Mesenchymal stem cell (in vitro differentiated cells and primary cell): ENCODE data around the gene ITGA1.
"Not testable (repeated sequence)": the region's sequence is repeated elsewhere in the genome, so short reads cannot be mapped to it uniquely, and the experiment has no call there.

Experiments
- DNase-seq: peaks from one replicate; pipeline ENCODE4 v3.0.0-alpha.2; 2013
- H2AFZ ChIP-seq: one replicate; pipeline ENCODE4 v1.6.1; 2013; ENCODE audit warnings: low read depth, mild to moderate bottlenecking, control low read depth, inconsistent platforms, low read length, moderate library complexity
- H2AK5ac ChIP-seq: 2 replicates; pipeline ENCODE4 v1.6.1; 2013; ENCODE audit warnings: low read length, moderate library complexity, mild to moderate bottlenecking, inconsistent platforms; ENCODE audit not compliant: severe bottlenecking
- H2BK120ac ChIP-seq: one replicate; pipeline ENCODE4 v1.6.1; 2013; ENCODE audit warnings: low read depth, mild to moderate bottlenecking, inconsistent platforms, low read length, moderate library complexity
- H2BK12ac ChIP-seq, 2 experiments: one replicate each; pipeline ENCODE4 v1.6.1; 2013; ENCODE audit warnings: inconsistent platforms in 2 of 2, low read length in 2 of 2, mild to moderate bottlenecking in 2 of 2, moderate library complexity in 2 of 2, control low read depth in 1 of 2
- H2BK15ac ChIP-seq: one replicate; pipeline ENCODE4 v1.6.1; 2013; ENCODE audit warnings: mild to moderate bottlenecking, low read depth, inconsistent platforms; ENCODE audit not compliant: poor library complexity, severe bottlenecking
- H2BK5ac ChIP-seq: 2 replicates; pipeline ENCODE4 v1.6.1; 2013; ENCODE audit warnings: low read depth, mild to moderate bottlenecking, low read length, control low read depth, inconsistent platforms; ENCODE audit not compliant: poor library complexity, severe bottlenecking
- H3K14ac ChIP-seq, 2 experiments: one replicate each; pipeline ENCODE4 v1.6.1; 2013; ENCODE audit warnings: inconsistent platforms in 2 of 2, low read length in 2 of 2, control low read depth in 1 of 2, mild to moderate bottlenecking in 1 of 2, moderate library complexity in 1 of 2
- H3K18ac ChIP-seq, 2 experiments: one replicate each; pipeline ENCODE4 v1.6.1; 2013; ENCODE audit warnings: inconsistent platforms in 2 of 2, low read length in 2 of 2, control low read depth in 1 of 2, low read depth in 1 of 2, mild to moderate bottlenecking in 1 of 2
- H3K23ac ChIP-seq, 2 experiments: one replicate each; pipeline ENCODE4 v1.6.1; 2013; ENCODE audit warnings: inconsistent platforms in 2 of 2, low read length in 2 of 2, mild to moderate bottlenecking in 2 of 2, moderate library complexity in 2 of 2, control low read depth in 1 of 2
- H3K27ac ChIP-seq: 2 replicates; pipeline ENCODE4 v1.5.1; 2013; ENCODE audit warnings: mild to moderate bottlenecking, moderate library complexity, low read length, control low read depth, inconsistent platforms; ENCODE audit not compliant: poor library complexity, severe bottlenecking
- H3K27me3 ChIP-seq, 2 experiments: 2 replicates each; pipeline versions ENCODE4 v1.6.1 to v1.7.0; 2013; ENCODE audit warnings: low read length in 2 of 2, mild to moderate bottlenecking in 2 of 2, moderate library complexity in 2 of 2, control low read depth in 1 of 2, inconsistent platforms in 1 of 2; ENCODE audit not compliant: control insufficient read depth in 1 of 2, insufficient read depth in 1 of 2
- H3K36me3 ChIP-seq, 2 experiments: 2 replicates each; pipeline versions ENCODE4 v1.6.1 to v1.7.0; 2013; ENCODE audit warnings: low read length in 2 of 2, control low read depth in 1 of 2, inconsistent platforms in 1 of 2, low read depth in 1 of 2, mild to moderate bottlenecking in 1 of 2; ENCODE audit not compliant: insufficient read depth in 2 of 2, control insufficient read depth in 1 of 2
- H3K4ac ChIP-seq, 2 experiments: one replicate each; pipeline ENCODE4 v1.6.1; 2013; ENCODE audit warnings: inconsistent platforms in 2 of 2, low read length in 2 of 2, mild to moderate bottlenecking in 2 of 2, moderate library complexity in 2 of 2, control low read depth in 1 of 2, low read depth in 1 of 2
- H3K4me1 ChIP-seq: 2 replicates; pipeline ENCODE4 v1.6.1; 2013; ENCODE audit warnings: low read depth, low read length, control low read depth; ENCODE audit not compliant: control insufficient read depth, insufficient read depth
- H3K4me2 ChIP-seq: 2 replicates; pipeline ENCODE4 v1.6.1; 2013; ENCODE audit warnings: low read length, mild to moderate bottlenecking, inconsistent platforms; ENCODE audit not compliant: poor library complexity, severe bottlenecking
- H3K4me3 ChIP-seq, 2 experiments: 2 replicates each; pipeline versions ENCODE4 v1.5.1 to v1.7.0; 2013; ENCODE audit warnings: low read length in 2 of 2, mild to moderate bottlenecking in 2 of 2, control low read depth in 1 of 2, low read depth in 1 of 2; ENCODE audit not compliant: insufficient read depth in 1 of 2
- H3K79me1 ChIP-seq: replicated peaks from 2 replicates; pipeline ENCODE4 v1.6.1; 2013; ENCODE audit warnings: mild to moderate bottlenecking, control low read depth, low read length, inconsistent platforms; ENCODE audit not compliant: poor library complexity, severe bottlenecking
- H3K9ac ChIP-seq: 2 replicates; pipeline ENCODE4 v1.7.0; 2013; ENCODE audit warnings: mild to moderate bottlenecking, low read length, moderate library complexity
- H3K9me3 ChIP-seq: 2 replicates; pipeline ENCODE4 v1.7.0; 2013; ENCODE audit warnings: mild to moderate bottlenecking, low read length; ENCODE audit not compliant: control insufficient read depth
- H4K8ac ChIP-seq: one replicate; pipeline ENCODE4 v1.6.1; 2013; ENCODE audit warnings: inconsistent platforms, mild to moderate bottlenecking, low read length, moderate library complexity
- H4K91ac ChIP-seq: one replicate; pipeline ENCODE4 v1.6.1; 2013; ENCODE audit warnings: mild to moderate bottlenecking, low read length, inconsistent platforms
- WGBS: methylation state at CpG from one replicate; pipeline ENCODE4 v1.1.7; 2013; ENCODE audit warnings: mixed read lengths; 5-methylcytosine and 5-hydroxymethylcytosine counted together

The ITGA1 gene

GRCh38 chr5:52817818-52818217, 30.1 kb downstream of the ITGA1 start:
- H3K27me3 ChIP-seq, result no peaks in the 10 kb centered on the region
- no peak overlapping the region for H2BK120ac ChIP-seq
- H2BK5ac ChIP-seq, result no peak overlapping the region
- H4K91ac ChIP-seq, result no peak overlapping the region
- no peak overlapping the region for H3K23ac ChIP-seq
- no peak overlapping the region for H3K18ac ChIP-seq
- no peak overlapping the region for H3K4me2 ChIP-seq
- no peak overlapping the region for H2AK5ac ChIP-seq
- H3K36me3 ChIP-seq, result no peaks in the 10 kb centered on the region
- no peaks in the 10 kb centered on the region for H3K4me1 ChIP-seq
- H3K27ac ChIP-seq, result no peak overlapping the region
- no peak for DNase-seq
- H3K4me3 ChIP-seq, result no peak overlapping the region
- H4K8ac ChIP-seq, result no peak overlapping the region
- H3K14ac ChIP-seq, result no peak overlapping the region
- H2AFZ ChIP-seq, result no peak overlapping the region
- peaks cover 9% of the 10 kb centered on the region for H3K79me1 ChIP-seq
- WGBS, result 83% methylated on average over 1 of the region's 1 CpG
- no peak overlapping the region for H3K4ac ChIP-seq
- no peak overlapping the region for H3K9ac ChIP-seq
- H3K9me3 ChIP-seq, result no peaks in the 10 kb centered on the region
- H2BK15ac ChIP-seq, result no peak overlapping the region
- no peak overlapping the region for H2BK12ac ChIP-seq

- 100% methylated on average over 1 of the region's 1 CpG for WGBS
- no peaks in the 10 kb centered on the region for H3K36me3 ChIP-seq
Measured at GRCh38 chr5:52818360-52818759, 30.6 kb downstream of the ITGA1 start.

GRCh38 chr5:52818807-52819206, 31.1 kb downstream of the ITGA1 start:
- not testable (repeated sequence) for H3K79me1 ChIP-seq, H3K23ac ChIP-seq, H2BK15ac ChIP-seq, H4K91ac ChIP-seq, H4K8ac ChIP-seq, H2BK5ac ChIP-seq, H3K4ac ChIP-seq, H3K4me1 ChIP-seq, H3K36me3 ChIP-seq, H2AFZ ChIP-seq, H3K14ac ChIP-seq, H2BK12ac ChIP-seq, H3K4me3 ChIP-seq, H3K9me3 ChIP-seq, H3K4me2 ChIP-seq, H3K27me3 ChIP-seq, H2AK5ac ChIP-seq, H2BK120ac ChIP-seq, H3K27ac ChIP-seq, DNase-seq, H3K18ac ChIP-seq, H3K9ac ChIP-seq
- WGBS, result 78% methylated on average over 1 of the region's 3 CpGs

More at GRCh38 chr5:52818360-52818759, 30.6 kb downstream of the ITGA1 start:
- H3K23ac ChIP-seq, result no peak overlapping the region
- H3K79me1 ChIP-seq, result peaks cover 9% of the 10 kb centered on the region
- no peak overlapping the region for H3K4ac ChIP-seq
- H4K8ac ChIP-seq, result no peak overlapping the region
- no peaks in the 10 kb centered on the region for H3K4me1 ChIP-seq
- no peak overlapping the region for H3K18ac ChIP-seq
- no peak overlapping the region for H2BK15ac ChIP-seq
- no peak overlapping the region for H2AK5ac ChIP-seq
- H3K14ac ChIP-seq, result no peak overlapping the region
- H3K4me2 ChIP-seq, result no peak overlapping the region
- H4K91ac ChIP-seq, result no peak overlapping the region
- H2BK12ac ChIP-seq, result no peak overlapping the region
- no peak overlapping the region for H3K4me3 ChIP-seq
- H3K27ac ChIP-seq, result no peak overlapping the region
- no peaks in the 10 kb centered on the region for H3K27me3 ChIP-seq
- H2BK5ac ChIP-seq, result no peak overlapping the region
- DNase-seq, result no peak
- H2BK120ac ChIP-seq, result no peak overlapping the region
- no peaks in the 10 kb centered on the region for H3K9me3 ChIP-seq
- H3K9ac ChIP-seq, result no peak overlapping the region
- no peak overlapping the region for H2AFZ ChIP-seq

- Histone ChIP-seq H2BK120ac (no peak overlapping the region), H3K27me3 (no peaks in the 10 kb centered on the region), H3K27ac (no peak overlapping the region), H4K8ac (no peak overlapping the region), H3K9ac (no peak overlapping the region), H3K4me2 (no peak overlapping the region), H3K4me1 (no peaks in the 10 kb centered on the region), H2BK5ac (no peak overlapping the region), H3K18ac (no peak overlapping the region), H2AFZ (no peak overlapping the region), H2BK12ac (no peak overlapping the region), H3K36me3 (no peaks in the 10 kb centered on the region), H3K23ac (no peak overlapping the region), H3K4ac (no peak overlapping the region), H2BK15ac (no peak overlapping the region), H3K4me3 (peak overlapping the region in 1 of 2 experiments; percentile 31), H3K79me1 (peaks cover 5% of the 10 kb centered on the region), H2AK5ac (no peak overlapping the region), H3K9me3 (no peaks in the 10 kb centered on the region), H4K91ac (no peak overlapping the region), H3K14ac (no peak overlapping the region)
- WGBS, result no CpG with 5 or more reads among the region's 1 CpG
- no peak for DNase-seq
Measured at GRCh38 chr5:52821901-52822300, 34.2 kb downstream of the ITGA1 start.
